IgD-negative memory B cell (primary cell): ENCODE data around the gene LPAR3. TPM values are rescaled to one million over a fixed set of nuclear protein-coding genes. Genes with fewer than 3 reads are reported as not detected.

Experiments used
- H3K27ac Mint-ChIP-seq, 3 donors: one replicate each; pipeline ENCODE4 v1.8.0; 2020 to 2022; ENCODE audit warnings: mild to moderate bottlenecking in 3 of 3, mixed read lengths in 3 of 3, moderate library complexity in 1 of 3
- H3K27me3 Mint-ChIP-seq: one replicate; pipeline ENCODE4 v1.8.0; 2021; ENCODE audit warnings: mixed read lengths
- H3K36me3 Mint-ChIP-seq: one replicate; pipeline ENCODE4 v1.8.0; 2020; ENCODE audit warnings: mild to moderate bottlenecking, mixed read lengths
- H3K4me1 Mint-ChIP-seq, 3 donors: one replicate each; pipeline ENCODE4 v1.8.0; 2020 to 2022; ENCODE audit warnings: mixed read lengths in 3 of 3, mild to moderate bottlenecking in 1 of 3
- H3K4me3 Mint-ChIP-seq, 4 donors: one replicate each; pipeline ENCODE4 v1.8.0; 2020 to 2022; ENCODE audit warnings: mild to moderate bottlenecking in 4 of 4, mixed read lengths in 4 of 4, moderate library complexity in 3 of 4
- H3K9me3 Mint-ChIP-seq, 3 donors: one replicate each; pipeline ENCODE4 v1.8.0; 2020 to 2021; ENCODE audit warnings: mixed read lengths in 3 of 3, mild to moderate bottlenecking in 1 of 3
- polyA plus RNA-seq: library from polyadenylated mRNA; unstranded; fragments of 300-500 nt; fragmentation: Illumina TruSeq; gene quantifications from one replicate; pipeline ENCODE4 v1.2.3, GENCODE V29; 2021

LPAR3 gene
- polyA plus RNA-seq, 1 donor from 2014 or later: not detected

GRCh38 chr1:84855691-84856630, 37.0 kb downstream of the LPAR3 start:
- no peaks in the 10 kb centered on the region for H3K9me3 Mint-ChIP-seq
- peaks cover 1 to 8% (median 5%) of the 10 kb centered on the region in 3 donors for H3K4me1 Mint-ChIP-seq
- peak overlapping the region in 1 of 3 donors; percentile 76 for H3K27ac Mint-ChIP-seq
- H3K36me3 Mint-ChIP-seq: peaks cover 2% of the 10 kb centered on the region
- no peaks in the 10 kb centered on the region for H3K27me3 Mint-ChIP-seq
- H3K4me3 Mint-ChIP-seq: no peak overlapping the region

- Mint-ChIP-seq H3K27ac (peak overlapping the region in 1 of 3 donors; percentile 76), H3K9me3 (no peaks in the 10 kb centered on the region), H3K27me3 (no peaks in the 10 kb centered on the region), H3K36me3 (no peaks in the 10 kb centered on the region), H3K4me3 (no peak overlapping the region), H3K4me1 (peaks cover 1 to 8% (median 5%) of the 10 kb centered on the region in 3 donors)
Measured at GRCh38 chr1:84855168-84855567, 37.8 kb downstream of the LPAR3 start.

DNA sequence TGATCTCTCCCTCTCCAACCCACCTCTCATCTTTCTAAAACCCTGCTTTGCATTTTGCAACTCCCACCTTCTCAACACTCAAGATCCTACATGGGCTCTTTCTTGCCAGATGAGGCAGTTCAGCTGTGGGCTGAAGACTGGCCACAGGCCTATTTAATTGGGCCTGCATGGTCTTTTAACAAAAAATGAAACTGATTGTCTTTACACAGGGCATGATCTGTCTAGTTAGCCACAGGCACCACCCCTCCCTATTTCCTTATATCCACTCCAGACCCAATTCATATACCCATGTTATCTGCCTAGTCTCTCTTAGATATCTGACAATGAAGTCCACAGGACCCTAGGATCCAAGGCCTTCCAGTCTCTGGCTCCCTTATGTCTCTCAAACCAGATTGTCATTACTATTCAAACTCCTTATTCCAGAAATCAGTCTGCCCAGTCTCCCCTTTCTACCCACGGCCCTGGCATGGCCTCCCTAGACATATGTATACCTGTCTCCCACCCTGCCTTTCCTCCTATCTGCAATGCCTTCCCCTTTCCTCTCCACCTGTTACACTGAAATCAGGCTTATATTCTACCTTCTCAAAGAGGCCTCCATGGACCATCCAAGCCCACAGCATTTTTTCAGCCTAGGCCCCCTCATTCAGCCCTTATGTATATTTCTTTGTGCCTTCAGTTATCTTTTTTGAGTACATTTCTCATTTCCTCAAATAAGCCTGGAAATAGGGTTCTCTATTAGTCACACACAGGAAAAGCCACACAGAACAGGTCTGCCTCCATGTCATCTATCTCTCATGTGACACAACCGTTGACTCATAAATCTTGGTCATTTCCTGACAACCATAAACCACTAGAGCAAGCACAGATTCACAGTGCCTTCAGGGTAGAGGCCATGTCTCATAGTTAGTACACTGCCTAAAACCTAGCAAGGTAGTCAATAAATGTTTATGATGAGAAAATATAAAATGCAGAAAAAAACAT, 39.0 kb downstream of the LPAR3 start:
- Mint-ChIP-seq H3K27ac (peak overlapping the region in 1 of 3 donors; percentile 7), H3K4me1 (peaks cover 1 to 8% (median 5%) of the 10 kb centered on the region in 3 donors), H3K4me3 (no peak overlapping the region), H3K36me3 (no peaks in the 10 kb centered on the region), H3K9me3 (no peaks in the 10 kb centered on the region), H3K27me3 (no peaks in the 10 kb centered on the region)

- no peaks in the 10 kb centered on the region for H3K9me3 Mint-ChIP-seq
- H3K27ac Mint-ChIP-seq: peak overlapping the region in 1 of 3 donors; percentile 0
- no peaks in the 10 kb centered on the region for H3K27me3 Mint-ChIP-seq
- no peak overlapping the region for H3K4me3 Mint-ChIP-seq
- H3K4me1 Mint-ChIP-seq: peaks cover 1 to 8% (median 5%) of the 10 kb centered on the region in 3 donors
- no peaks in the 10 kb centered on the region for H3K36me3 Mint-ChIP-seq
Measured at GRCh38 chr1:84851839-84852238, 41.2 kb downstream of the LPAR3 start.

DNA sequence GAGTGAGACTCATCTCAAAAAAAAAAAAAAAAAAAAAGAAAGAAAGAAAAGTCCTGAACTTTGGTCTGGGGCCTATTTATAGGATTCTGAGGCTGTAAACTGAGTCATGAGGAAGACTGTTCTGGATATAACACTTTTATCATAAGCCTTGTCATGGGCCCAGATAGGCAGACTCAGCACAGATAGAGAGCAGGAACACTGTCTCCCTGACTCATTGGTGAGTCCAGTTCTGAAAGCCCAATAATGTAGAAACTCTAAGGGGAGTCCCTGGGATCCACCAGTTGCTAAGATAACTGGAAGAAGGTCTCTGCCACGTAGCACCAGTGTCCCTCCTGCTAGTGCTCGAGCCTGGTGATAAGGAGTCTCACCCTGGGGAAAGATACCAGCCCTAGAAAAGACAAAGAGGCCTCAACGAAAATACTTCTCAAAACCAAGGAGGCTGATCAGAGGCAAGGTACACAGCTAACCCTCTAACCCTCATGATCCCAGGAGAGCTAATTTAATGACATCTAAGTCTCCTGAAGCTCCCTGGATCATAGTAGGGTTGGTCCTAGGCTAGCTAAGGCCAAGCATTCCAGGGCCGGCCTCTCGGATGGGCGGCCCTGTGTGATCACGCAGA, 43.5 kb downstream of the LPAR3 start:
- H3K27ac Mint-ChIP-seq: no peak overlapping the region
- no peaks in the 10 kb centered on the region for H3K36me3 Mint-ChIP-seq
- no peak overlapping the region for H3K4me3 Mint-ChIP-seq
- no peaks in the 10 kb centered on the region for H3K9me3 Mint-ChIP-seq
- H3K4me1 Mint-ChIP-seq: peaks cover 0 to 7% (median 5%) of the 10 kb centered on the region in 3 donors
- no peaks in the 10 kb centered on the region for H3K27me3 Mint-ChIP-seq

- no peaks in the 10 kb centered on the region for H3K27me3 Mint-ChIP-seq
- H3K36me3 Mint-ChIP-seq: no peaks in the 10 kb centered on the region
- no peaks in the 10 kb centered on the region for H3K4me1 Mint-ChIP-seq
- H3K9me3 Mint-ChIP-seq: no peaks in the 10 kb centered on the region
- H3K4me3 Mint-ChIP-seq: no peak overlapping the region
- no peak overlapping the region for H3K27ac Mint-ChIP-seq
Measured at GRCh38 chr1:84847253-84848250, 45.5 kb downstream of the LPAR3 start.

DNA sequence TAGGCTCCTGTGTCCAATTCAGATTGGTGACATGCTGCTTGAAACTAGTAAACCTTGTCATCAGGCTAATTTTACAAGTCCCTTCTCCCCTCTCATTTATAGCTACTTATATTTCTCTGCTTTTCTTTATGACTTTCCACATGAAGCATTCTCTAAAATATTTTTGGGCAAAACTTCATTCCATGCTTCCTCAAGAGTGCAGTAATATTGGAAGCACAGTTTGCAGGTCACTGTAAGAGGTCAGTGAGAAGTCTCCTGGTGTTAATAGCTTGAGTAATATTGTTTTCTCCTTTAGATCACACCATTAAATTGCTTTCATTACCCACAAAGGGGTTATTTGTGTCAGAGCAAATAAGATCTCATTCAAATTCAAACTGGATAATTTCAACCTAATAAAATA, 46.6 kb downstream of the LPAR3 start:
- Mint-ChIP-seq H3K27me3 (no peaks in the 10 kb centered on the region), H3K36me3 (no peaks in the 10 kb centered on the region), H3K9me3 (no peaks in the 10 kb centered on the region), H3K4me3 (no peak overlapping the region), H3K27ac (no peak overlapping the region), H3K4me1 (no peaks in the 10 kb centered on the region)

DNA sequence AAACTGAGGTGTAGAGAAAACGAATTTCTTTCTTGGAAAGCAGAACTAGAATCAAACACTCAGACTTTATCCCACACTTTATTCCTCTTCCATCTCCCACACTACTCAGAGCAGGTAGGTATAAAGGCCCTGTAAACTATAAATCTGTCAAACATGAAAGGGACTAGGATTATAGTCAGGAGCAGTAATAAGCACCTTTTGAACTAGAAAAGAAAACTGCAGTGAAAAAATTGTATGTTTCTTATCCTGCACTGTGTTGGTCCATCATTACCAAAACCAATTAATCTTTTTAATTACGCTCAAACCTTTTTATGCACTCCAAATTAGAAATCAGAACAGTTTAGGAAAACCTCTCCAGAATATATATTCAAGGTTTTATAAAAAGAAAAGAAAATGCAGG, 47.6 kb downstream of the LPAR3 start:
- H3K4me3 Mint-ChIP-seq: no peak overlapping the region
- no peaks in the 10 kb centered on the region for H3K4me1 Mint-ChIP-seq
- H3K9me3 Mint-ChIP-seq: no peaks in the 10 kb centered on the region
- no peak overlapping the region for H3K27ac Mint-ChIP-seq
- H3K27me3 Mint-ChIP-seq: no peaks in the 10 kb centered on the region
- no peaks in the 10 kb centered on the region for H3K36me3 Mint-ChIP-seq

DNA sequence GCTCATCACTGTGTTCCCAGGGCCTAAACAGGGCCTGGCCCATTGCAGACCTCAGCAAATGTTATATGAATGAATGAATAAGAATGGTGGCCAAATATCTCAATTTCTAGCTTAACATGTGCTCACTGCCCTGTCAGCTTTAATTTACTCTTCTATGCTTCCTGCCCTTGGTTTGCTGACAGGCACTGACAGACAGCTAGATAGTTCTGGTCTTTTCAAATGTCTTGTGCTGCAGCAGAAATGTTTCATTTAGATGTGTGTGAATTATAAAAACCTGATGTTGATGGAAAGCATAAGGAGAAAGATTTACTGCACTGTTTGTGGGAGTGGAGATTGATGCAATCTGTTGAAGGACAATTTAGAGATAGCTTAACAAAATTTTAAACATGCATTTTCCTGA, 48.9 kb downstream of the LPAR3 start:
- Mint-ChIP-seq H3K4me3 (no peak overlapping the region), H3K4me1 (no peaks in the 10 kb centered on the region), H3K27ac (no peak overlapping the region), H3K27me3 (no peaks in the 10 kb centered on the region), H3K9me3 (no peaks in the 10 kb centered on the region), H3K36me3 (no peaks in the 10 kb centered on the region)

- no peaks in the 10 kb centered on the region for H3K9me3 Mint-ChIP-seq
- no peak overlapping the region for H3K27ac Mint-ChIP-seq
- no peaks in the 10 kb centered on the region for H3K4me1 Mint-ChIP-seq
- peaks cover 5% of the 10 kb centered on the region for H3K36me3 Mint-ChIP-seq
- H3K27me3 Mint-ChIP-seq: peaks cover 4% of the 10 kb centered on the region
- no peak overlapping the region for H3K4me3 Mint-ChIP-seq
Measured at GRCh38 chr1:84842748-84843231, 50.2 kb downstream of the LPAR3 start.

DNA sequence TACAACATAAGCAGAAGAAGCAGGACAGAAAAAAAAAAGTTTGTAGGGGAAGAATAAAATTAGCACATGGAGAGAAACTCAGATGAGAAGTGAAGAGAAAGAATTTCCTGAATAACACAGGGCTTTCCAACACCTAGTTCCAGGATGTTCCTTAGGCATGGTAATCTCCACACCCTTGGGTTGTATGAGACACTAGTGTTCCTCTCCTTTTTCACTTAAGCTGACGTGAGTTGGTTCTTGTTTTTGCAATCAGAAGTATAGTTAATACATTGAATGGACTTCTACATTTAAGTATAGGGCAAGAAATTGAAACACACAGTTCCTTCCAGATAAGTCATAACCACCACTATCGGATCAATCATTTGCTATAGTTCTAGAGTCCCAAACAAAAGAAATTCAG, 51.0 kb downstream of the LPAR3 start:
- peak overlapping the region in 1 of 4 donors; percentile 9 for H3K4me3 Mint-ChIP-seq
- no peaks in the 10 kb centered on the region for H3K9me3 Mint-ChIP-seq
- no peak overlapping the region for H3K27ac Mint-ChIP-seq
- H3K4me1 Mint-ChIP-seq: no peaks in the 10 kb centered on the region
- peaks cover 4% of the 10 kb centered on the region for H3K27me3 Mint-ChIP-seq
- peaks cover 5% of the 10 kb centered on the region for H3K36me3 Mint-ChIP-seq

DNA sequence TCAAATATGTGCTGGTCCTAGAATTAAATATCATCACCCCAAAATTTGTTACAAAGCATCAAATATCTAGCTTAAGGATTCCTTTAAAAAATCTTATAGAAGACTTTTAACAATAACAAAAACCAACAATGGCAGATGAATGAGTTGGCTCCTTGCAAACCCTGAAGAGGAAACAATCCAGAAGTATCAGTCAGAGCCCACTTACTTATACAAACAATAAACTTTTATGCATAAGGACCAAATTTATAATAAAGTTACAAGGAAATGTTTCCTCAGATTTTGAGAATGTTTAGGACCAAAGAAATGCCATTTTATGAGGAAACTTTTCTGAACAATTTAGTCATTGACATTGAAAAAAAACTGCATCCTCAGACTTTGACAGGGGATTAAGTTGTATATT, 52.7 kb downstream of the LPAR3 start:
- Mint-ChIP-seq H3K4me1 (no peaks in the 10 kb centered on the region), H3K4me3 (no peak overlapping the region), H3K27ac (no peak overlapping the region)

DNA sequence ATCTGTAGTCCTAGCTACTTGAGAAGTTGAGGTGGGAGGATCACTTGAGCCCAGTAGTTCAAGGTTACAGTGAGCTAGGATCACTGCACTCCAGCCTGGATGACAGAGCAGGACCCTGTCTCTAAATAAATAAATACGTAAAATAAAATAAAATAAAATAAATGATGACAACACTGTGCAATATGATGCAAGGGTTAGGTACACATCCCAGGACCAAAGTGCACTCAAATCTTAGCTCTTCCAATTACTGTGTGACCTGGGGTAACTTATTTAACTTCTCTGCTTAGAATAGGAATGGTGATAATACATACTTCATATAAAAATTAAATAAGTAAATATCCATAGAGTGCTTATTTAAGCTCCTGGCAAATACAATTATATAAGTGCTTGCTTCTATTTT, 53.5 kb downstream of the LPAR3 start:
- Mint-ChIP-seq H3K9me3 (no peaks in the 10 kb centered on the region), H3K27ac (no peak overlapping the region), H3K4me3 (no peak overlapping the region), H3K36me3 (peaks cover 5% of the 10 kb centered on the region), H3K4me1 (no peaks in the 10 kb centered on the region), H3K27me3 (peaks cover 4% of the 10 kb centered on the region)

More for the DNA sequence above, 52.7 kb downstream of the LPAR3 start:
- no peaks in the 10 kb centered on the region for H3K9me3 Mint-ChIP-seq
- H3K27me3 Mint-ChIP-seq: peaks cover 4% of the 10 kb centered on the region
- H3K36me3 Mint-ChIP-seq: peaks cover 5% of the 10 kb centered on the region

DNA sequence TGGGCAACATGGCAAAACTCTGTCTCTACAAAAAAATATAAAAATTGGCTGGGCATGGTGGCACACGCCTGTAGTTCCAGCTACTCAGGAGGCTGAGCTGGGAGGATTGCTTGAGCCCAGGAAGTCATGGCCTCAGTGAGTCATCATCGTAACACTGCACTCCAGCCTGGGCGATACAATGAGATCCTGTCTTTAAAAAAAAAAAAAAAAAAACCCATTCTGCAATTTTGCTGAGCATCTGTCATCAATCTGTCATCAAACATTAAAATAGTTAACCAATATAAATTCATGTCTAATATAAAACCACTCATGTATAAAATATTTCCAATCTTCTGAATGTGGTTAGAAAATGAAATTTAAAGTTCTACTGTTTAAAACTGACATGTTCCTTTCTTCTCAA, 56.9 kb downstream of the LPAR3 start:
- H3K9me3 Mint-ChIP-seq: no peaks in the 10 kb centered on the region
- H3K27ac Mint-ChIP-seq: no peak overlapping the region
- peaks cover 5% of the 10 kb centered on the region for H3K36me3 Mint-ChIP-seq
- no peaks in the 10 kb centered on the region for H3K4me1 Mint-ChIP-seq
- peaks cover 4% of the 10 kb centered on the region for H3K27me3 Mint-ChIP-seq
- H3K4me3 Mint-ChIP-seq: no peak overlapping the region
